CD14-positive monocyte (primary cell): Measurements from ENCODE around the gene IL1F10. TPM values are rescaled to one million over a fixed set of nuclear protein-coding genes. Genes with fewer than 3 reads are reported as not detected.

Experiments
- DNase-seq, 3 donors: peaks; one replicate each; pipeline ENCODE4 v3.0.0-alpha.2; 2011 to 2022
- H2AFZ ChIP-seq: 2 replicates; pipeline ENCODE4 v1.6.0; 2012; ENCODE audit warnings: mild to moderate bottlenecking, low read depth, low read length, inconsistent platforms; ENCODE audit not compliant: insufficient read depth, poor library complexity, severe bottlenecking
- H3K27ac ChIP-seq, 2 donors: 1 replicate in 1 of 2; 2 replicates in 1 of 2; pipeline ENCODE4 v1.5.1; 2012 to 2013; ENCODE audit warnings: low read length in 2 of 2, control low read depth in 1 of 2, inconsistent platforms in 1 of 2, low read depth in 1 of 2, mild to moderate bottlenecking in 1 of 2
- H3K27me3 ChIP-seq, 2 donors: one replicate each; pipeline versions ENCODE4 v1.6.0 to v1.6.1; 2011 to 2013; ENCODE audit warnings: low read length in 2 of 2; ENCODE audit not compliant: control insufficient read depth in 2 of 2, insufficient read depth in 2 of 2
- H3K36me3 ChIP-seq, 2 donors: replicated peaks in 1 of 2; 1 replicate in 1 of 2; 2 replicates in 1 of 2; pipeline versions ENCODE4 v1.5.1 to v1.6.1; 2012 to 2013; ENCODE audit warnings: low read length in 2 of 2, control low read depth in 1 of 2, inconsistent platforms in 1 of 2, mild to moderate bottlenecking in 1 of 2; ENCODE audit not compliant: insufficient read depth in 2 of 2, control insufficient read depth in 1 of 2
- H3K4me1 ChIP-seq, 2 donors: 1 replicate in 1 of 2; 2 replicates in 1 of 2; pipeline versions ENCODE4 v1.5.1 to v1.6.1; 2012 to 2013; ENCODE audit warnings: low read length in 2 of 2, control low read depth in 1 of 2, inconsistent platforms in 1 of 2, mild to moderate bottlenecking in 1 of 2, moderate library complexity in 1 of 2; ENCODE audit not compliant: insufficient read depth in 2 of 2, control insufficient read depth in 1 of 2
- H3K4me2 ChIP-seq: replicated peaks from 2 replicates; pipeline ENCODE3; 2012; ENCODE audit warnings: low read length, moderate library complexity, mild to moderate bottlenecking; ENCODE audit not compliant: poor library complexity, severe bottlenecking; ENCODE audit errors: extremely low read depth
- H3K4me3 ChIP-seq, 3 experiments: fragments of 200-600 bp in 1 of 3; sonication (generic) in 1 of 3; replicated peaks in 1 of 3; 1 replicate in 2 of 3; 2 replicates in 1 of 3; pipeline ENCODE4 v1.5.1; 2011 to 2013; ENCODE audit warnings: low read length in 3 of 3, mild to moderate bottlenecking in 3 of 3, control low read depth in 2 of 3, low read depth in 2 of 3, inconsistent platforms in 1 of 3, moderate library complexity in 1 of 3
- H3K79me2 ChIP-seq: 2 replicates; pipeline ENCODE4 v1.6.0; 2012; ENCODE audit warnings: mild to moderate bottlenecking, control low read depth, inconsistent platforms, low read length, moderate library complexity; ENCODE audit not compliant: insufficient read depth
- H3K9ac ChIP-seq: 2 replicates; pipeline ENCODE4 v1.6.0; 2017; ENCODE audit warnings: low read length, mild to moderate bottlenecking; ENCODE audit not compliant: insufficient read depth, poor library complexity, severe bottlenecking
- H3K9me3 ChIP-seq, 2 donors: replicated peaks in 1 of 2; 1 replicate in 1 of 2; 2 replicates in 1 of 2; pipeline versions ENCODE4 v1.5.1 to v1.6.1; 2012 to 2013; ENCODE audit warnings: low read length in 2 of 2, control low read depth in 1 of 2; ENCODE audit not compliant: control insufficient read depth in 1 of 2, insufficient read depth in 1 of 2
- H4K20me1 ChIP-seq: 2 replicates; pipeline ENCODE4 v1.6.0; 2012; ENCODE audit warnings: mild to moderate bottlenecking, low read length, control low read depth, moderate library complexity; ENCODE audit not compliant: insufficient read depth
- H3K27ac Mint-ChIP-seq, 7 donors: one replicate each; pipeline ENCODE4 v1.8.0; 2020; ENCODE audit warnings: mild to moderate bottlenecking in 7 of 7, mixed read lengths in 7 of 7, moderate library complexity in 6 of 7, inconsistent platforms in 2 of 7
- H3K27me3 Mint-ChIP-seq, 3 donors: one replicate each; pipeline ENCODE4 v1.8.0; 2021 to 2022; ENCODE audit warnings: low read depth in 3 of 3, mild to moderate bottlenecking in 3 of 3, mixed read lengths in 3 of 3, moderate library complexity in 3 of 3, inconsistent platforms in 1 of 3
- H3K36me3 Mint-ChIP-seq, 2 donors: one replicate each; pipeline ENCODE4 v1.8.0; 2020; ENCODE audit warnings: mixed read lengths in 2 of 2, inconsistent platforms in 1 of 2, mild to moderate bottlenecking in 1 of 2
- H3K4me1 Mint-ChIP-seq: one replicate; pipeline ENCODE4 v1.8.0; 2020; ENCODE audit warnings: mild to moderate bottlenecking, mixed read lengths
- H3K4me3 Mint-ChIP-seq, 2 donors: one replicate each; pipeline ENCODE4 v1.8.0; 2020; ENCODE audit warnings: mild to moderate bottlenecking in 2 of 2, mixed read lengths in 2 of 2, moderate library complexity in 1 of 2
- H3K9me3 Mint-ChIP-seq, 7 donors: one replicate each; pipeline ENCODE4 v1.8.0; 2020 to 2022; ENCODE audit warnings: mixed read lengths in 7 of 7, mild to moderate bottlenecking in 6 of 7, moderate library complexity in 6 of 7, inconsistent platforms in 2 of 7
- WGBS: methylation state at CpG from one replicate; pipeline ENCODE4 v1.1.5; 2013; ENCODE audit warnings: missing lambda C conversion rate; ENCODE audit not compliant: insufficient coverage; 5-methylcytosine and 5-hydroxymethylcytosine counted together
- intact Hi-C, 2 donors: fragments of 100-400 bp; cut with micrococcal nuclease; formaldehyde crosslinking; loops; one replicate each; pipeline versions ENCODE4 v1.15.0 to v1.15.1; 2023
- polyA plus RNA-seq, 3 donors: library from polyadenylated mRNA; depleted of rRNA in 1 of 3; unstranded in 2 of 3; stranded (reverse) in 1 of 3; fragments of 300-500 nt in 2 of 3; fragments of >200 nt in 1 of 3; fragmentation: Illumina TruSeq in 2 of 3; gene quantifications; 1 replicate in 2 of 3; 2 replicates in 1 of 3; pipeline ENCODE4 v1.2.3, GENCODE V29; 2012 to 2021
- small RNA-seq: library from RNA; depleted of rRNA; stranded (forward); fragments of <200 nt; gene quantifications from one replicate; pipeline ENCODE3, GENCODE V24; 2012; ENCODE audit warnings: low read depth; ENCODE audit not compliant: insufficient read length
- TF ChIP-seq, protein P1 (sequence below): fragments of 200-600 bp; IDR thresholded peaks from one replicate; pipeline ENCODE4 v1.8.0; 2022; ENCODE audit warnings: antibody characterized with exemption, mild to moderate bottlenecking

The IL1F10 gene
- polyA plus RNA-seq, 3 donors, result not detected

DNA sequence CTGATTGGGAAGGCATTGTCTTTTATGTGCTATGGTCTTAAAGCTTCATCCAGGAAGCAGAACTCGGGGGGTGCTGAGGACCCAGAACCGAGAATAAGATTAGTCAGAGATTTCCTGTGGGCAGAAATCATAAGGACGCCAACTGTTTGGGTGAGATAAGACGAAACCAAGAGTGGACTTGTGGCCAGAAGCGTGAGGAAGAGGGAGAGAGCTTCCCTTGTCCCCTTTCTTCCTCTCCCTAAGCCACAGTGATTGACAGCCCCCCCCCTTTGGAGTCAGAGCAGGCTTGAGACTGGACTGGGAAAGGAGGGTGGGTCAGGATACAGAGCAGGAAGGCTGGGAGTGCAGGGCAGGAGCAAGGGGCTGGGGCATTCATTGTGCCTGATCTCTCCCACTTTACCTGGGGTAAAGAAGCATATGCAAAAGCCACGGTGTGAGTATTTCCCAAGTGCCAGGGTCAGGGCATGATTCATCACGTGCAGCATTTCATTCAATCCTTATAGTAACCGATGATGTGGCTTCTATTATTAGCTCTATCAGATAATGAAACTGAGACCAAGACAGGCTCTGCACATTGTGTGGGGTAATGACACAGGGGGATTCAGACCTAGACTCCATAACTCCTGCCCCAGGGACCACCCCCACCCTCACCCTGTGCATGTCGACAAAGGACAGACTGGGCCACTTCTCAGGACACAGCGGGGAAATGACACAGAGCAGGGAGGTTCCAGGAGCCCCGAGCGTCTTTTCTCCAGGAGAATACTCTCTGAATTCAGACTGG, 56.6 kb downstream of the IL1F10 start:
- peak overlapping the region; percentile 58 for H3K4me2 ChIP-seq
- no peaks in the 10 kb centered on the region for H3K9me3 ChIP-seq
- peaks cover 27% of the 10 kb centered on the region for H3K79me2 ChIP-seq
- Mint-ChIP-seq H3K27ac (peak overlapping the region; percentile 97 to 99 (median 99)), H3K36me3 (peaks cover 4 to 11% of the 10 kb centered on the region in 2 donors), H3K27me3 (peaks cover 0 to 2% (median 0%) of the 10 kb centered on the region in 3 donors), H3K4me3 (peak overlapping the region; percentile 75 to 77), H3K9me3 (peaks cover 3 to 9% (median 4%) of the 10 kb centered on the region in 7 donors), H3K4me1 (peaks cover 88% of the 10 kb centered on the region)
- peak overlapping the region; percentile 52 for H3K9ac ChIP-seq
- TF ChIP-seq, protein P1, sequence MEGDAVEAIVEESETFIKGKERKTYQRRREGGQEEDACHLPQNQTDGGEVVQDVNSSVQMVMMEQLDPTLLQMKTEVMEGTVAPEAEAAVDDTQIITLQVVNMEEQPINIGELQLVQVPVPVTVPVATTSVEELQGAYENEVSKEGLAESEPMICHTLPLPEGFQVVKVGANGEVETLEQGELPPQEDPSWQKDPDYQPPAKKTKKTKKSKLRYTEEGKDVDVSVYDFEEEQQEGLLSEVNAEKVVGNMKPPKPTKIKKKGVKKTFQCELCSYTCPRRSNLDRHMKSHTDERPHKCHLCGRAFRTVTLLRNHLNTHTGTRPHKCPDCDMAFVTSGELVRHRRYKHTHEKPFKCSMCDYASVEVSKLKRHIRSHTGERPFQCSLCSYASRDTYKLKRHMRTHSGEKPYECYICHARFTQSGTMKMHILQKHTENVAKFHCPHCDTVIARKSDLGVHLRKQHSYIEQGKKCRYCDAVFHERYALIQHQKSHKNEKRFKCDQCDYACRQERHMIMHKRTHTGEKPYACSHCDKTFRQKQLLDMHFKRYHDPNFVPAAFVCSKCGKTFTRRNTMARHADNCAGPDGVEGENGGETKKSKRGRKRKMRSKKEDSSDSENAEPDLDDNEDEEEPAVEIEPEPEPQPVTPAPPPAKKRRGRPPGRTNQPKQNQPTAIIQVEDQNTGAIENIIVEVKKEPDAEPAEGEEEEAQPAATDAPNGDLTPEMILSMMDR, result no peak
- intact Hi-C loops, result no loop called here
- H3K27me3 ChIP-seq, result no peaks in the 10 kb centered on the region
- H2AFZ ChIP-seq, result no peak overlapping the region
- peaks cover 78 to 94% of the 10 kb centered on the region in 2 donors for H3K4me1 ChIP-seq
- DNase-seq, result peak; percentile 64 to 89 (median 79)
- peak overlapping the region; percentile 90 to 95 for H3K27ac ChIP-seq
- peaks cover 8% of the 10 kb centered on the region for H4K20me1 ChIP-seq
- peak overlapping the region in 2 of 3 experiments; percentile 19 to 60 for H3K4me3 ChIP-seq
- WGBS, result 24% methylated on average over 6 of the region's 12 CpGs
- peaks cover 3% of the 10 kb centered on the region in 2 donors for H3K36me3 ChIP-seq

Small RNA genes within 50 kb of the gene (small RNA-seq; reads per million reads assigned to genes)
- gene RNU6-1180P, result not detected

Other genes with a start within 250 kb of the IL1F10 start
- gene IL1B, start 231.2 kb upstream of the IL1F10 start, polyA plus RNA-seq, result 1,000 to 10,000 TPM in 1 of 3 donors, 100 to 1,000 TPM in 1, 10 to 100 TPM in 1; 65.1 to 1,419 (median 114) TPM
- gene IL37, start 156.8 kb upstream of the IL1F10 start, polyA plus RNA-seq, result not detected
- gene IL36G, start 90.0 kb upstream of the IL1F10 start, polyA plus RNA-seq, result not detected
- gene IL36A, start 62.5 kb upstream of the IL1F10 start, polyA plus RNA-seq, result not detected
- gene IL36B, start 15.1 kb upstream of the IL1F10 start, polyA plus RNA-seq, result not detected
- not detected for gene IL36RN, start 8.8 kb upstream of the IL1F10 start, polyA plus RNA-seq
- 100 to 1,000 TPM in 1 of 3 donors, 10 to 100 TPM in 2; 89.9 to 109 (median 92.0) TPM for gene IL1RN, start 59.6 kb downstream of the IL1F10 start, polyA plus RNA-seq
- 10 to 100 TPM; 11.0 to 47.0 (median 18.2) TPM for gene PSD4, start 106.0 kb downstream of the IL1F10 start, polyA plus RNA-seq
- under 1 TPM; 0.26 to 0.47 (median 0.36) TPM for gene PAX8, start 211.0 kb downstream of the IL1F10 start, polyA plus RNA-seq